Measurements from ENCODE around the gene CFAP97. TPM values are rescaled to one million over a fixed set of nuclear protein-coding genes. Genes with fewer than 3 reads are reported as not detected.

Gene CFAP97
- total and polyA plus RNA-seq, 7 donors: 3.0 to 20.3 (median 10.1) TPM

DNA sequence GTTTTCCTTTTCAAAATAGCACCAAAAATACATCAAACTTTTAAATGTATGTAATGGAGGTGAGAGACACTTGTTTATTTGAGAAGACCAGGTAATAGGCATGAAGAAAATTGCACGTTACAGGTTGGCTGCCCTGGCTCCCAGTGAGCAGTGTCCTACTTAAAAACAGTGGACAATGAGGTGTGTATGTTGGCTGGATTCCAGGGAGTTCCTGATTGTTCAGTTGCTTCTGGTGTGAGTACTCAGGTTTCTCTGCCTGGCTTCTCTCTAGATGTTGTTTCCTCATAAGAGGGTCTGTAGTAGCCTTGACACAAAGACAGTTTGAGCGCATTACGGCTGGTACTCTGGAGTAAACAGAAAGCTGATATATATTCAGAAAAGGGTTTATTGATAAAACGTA lies 35.0 kb upstream of the CFAP97 start:
- peaks cover 3% of the 10 kb centered on the region for H3K4me1 ChIP-seq
- no peaks in the 10 kb centered on the region for H3K9me3 ChIP-seq
- H3K4me3 ChIP-seq: no peak overlapping the region
- TF ChIP-seq, protein P1, sequence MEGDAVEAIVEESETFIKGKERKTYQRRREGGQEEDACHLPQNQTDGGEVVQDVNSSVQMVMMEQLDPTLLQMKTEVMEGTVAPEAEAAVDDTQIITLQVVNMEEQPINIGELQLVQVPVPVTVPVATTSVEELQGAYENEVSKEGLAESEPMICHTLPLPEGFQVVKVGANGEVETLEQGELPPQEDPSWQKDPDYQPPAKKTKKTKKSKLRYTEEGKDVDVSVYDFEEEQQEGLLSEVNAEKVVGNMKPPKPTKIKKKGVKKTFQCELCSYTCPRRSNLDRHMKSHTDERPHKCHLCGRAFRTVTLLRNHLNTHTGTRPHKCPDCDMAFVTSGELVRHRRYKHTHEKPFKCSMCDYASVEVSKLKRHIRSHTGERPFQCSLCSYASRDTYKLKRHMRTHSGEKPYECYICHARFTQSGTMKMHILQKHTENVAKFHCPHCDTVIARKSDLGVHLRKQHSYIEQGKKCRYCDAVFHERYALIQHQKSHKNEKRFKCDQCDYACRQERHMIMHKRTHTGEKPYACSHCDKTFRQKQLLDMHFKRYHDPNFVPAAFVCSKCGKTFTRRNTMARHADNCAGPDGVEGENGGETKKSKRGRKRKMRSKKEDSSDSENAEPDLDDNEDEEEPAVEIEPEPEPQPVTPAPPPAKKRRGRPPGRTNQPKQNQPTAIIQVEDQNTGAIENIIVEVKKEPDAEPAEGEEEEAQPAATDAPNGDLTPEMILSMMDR (IDR thresholded peaks at IDR 0.05): no peak
- H3K27me3 ChIP-seq (ENCODE audit: insufficient read depth in 3 of 3, low read length in 2 of 3): no peaks in the 10 kb centered on the region
- intact Hi-C loops (cut with DNase I): no loop called here
- DNase-seq (no peak), ATAC-seq (no peak)
- WGBS, 3 donors: 93 to 96% (median 96%) methylated on average over 4 of the region's 4 CpGs
- H3K36me3 ChIP-seq (ENCODE audit: insufficient read depth in 1 of 2, low read depth in 1 of 2): no peaks in the 10 kb centered on the region
- H3K27ac ChIP-seq: no peak overlapping the region

DNA sequence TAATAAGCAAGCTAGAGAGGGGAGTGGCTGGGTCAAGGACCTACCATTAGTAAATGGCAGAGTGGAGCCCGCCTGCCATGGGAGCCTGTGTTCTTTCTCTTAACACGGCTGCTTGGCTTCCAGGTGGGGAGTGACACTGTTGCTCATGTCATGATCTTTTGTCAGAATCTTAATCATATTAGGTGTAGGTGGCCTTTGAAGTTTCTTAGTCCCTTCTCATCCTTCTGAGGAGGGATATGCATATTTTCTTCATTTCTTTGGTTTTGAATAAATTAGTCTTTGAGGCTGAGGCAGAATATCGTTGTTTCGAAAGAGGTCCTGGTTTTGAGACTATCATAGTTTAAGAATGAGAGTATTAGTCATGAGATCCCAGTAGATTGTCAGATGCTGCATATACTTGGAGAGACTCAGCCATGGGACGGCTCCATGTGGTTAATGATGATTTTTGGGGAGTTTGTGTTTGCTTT lies 34.4 kb upstream of the CFAP97 start:
- intact Hi-C loops (cut with DNase I): no loop called here
- Histone ChIP-seq H3K27ac (no peak overlapping the region), H3K9me3 (no peaks in the 10 kb centered on the region), H3K4me3 (no peak overlapping the region), H3K27me3 (ENCODE audit: insufficient read depth in 3 of 3, low read length in 2 of 3) (no peaks in the 10 kb centered on the region), H3K36me3 (ENCODE audit: insufficient read depth in 1 of 2, low read depth in 1 of 2) (no peaks in the 10 kb centered on the region), H3K4me1 (peaks cover 3% of the 10 kb centered on the region)
- TF ChIP-seq, protein P1 (IDR thresholded peaks at IDR 0.05): no peak
- ATAC-seq: no peak
- no peak for DNase-seq
- WGBS, 3 donors: 95 to 96% (median 96%) methylated on average over 5 of the region's 5 CpGs

DNA sequence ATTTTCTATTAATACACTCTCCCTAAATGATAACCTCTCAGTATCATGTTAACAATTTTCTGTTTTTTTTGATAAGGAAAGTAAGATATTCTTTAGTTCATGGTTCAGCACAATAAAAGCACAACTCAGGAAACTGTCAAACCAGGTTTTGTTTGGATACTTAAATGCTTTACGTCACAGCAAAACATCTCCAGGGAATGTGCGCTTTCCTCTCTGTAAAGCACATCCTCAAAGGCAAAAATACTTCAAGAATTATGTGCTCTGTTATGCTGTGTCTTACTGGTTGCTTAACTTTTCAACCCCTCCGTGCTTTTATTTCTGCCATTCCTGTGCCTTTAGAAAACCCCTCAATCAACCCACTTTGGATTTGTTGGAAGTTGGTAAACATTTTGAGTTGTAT lies 33.4 kb upstream of the CFAP97 start:
- DNase-seq: no peak
- intact Hi-C loops (cut with DNase I): no loop called here
- Histone ChIP-seq H3K4me3 (no peak overlapping the region), H3K9me3 (no peaks in the 10 kb centered on the region), H3K4me1 (peaks cover 3% of the 10 kb centered on the region), H3K27me3 (ENCODE audit: insufficient read depth in 3 of 3, low read length in 2 of 3) (no peaks in the 10 kb centered on the region), H3K36me3 (ENCODE audit: insufficient read depth in 1 of 2, low read depth in 1 of 2) (no peaks in the 10 kb centered on the region), H3K27ac (no peak overlapping the region)
- WGBS, 3 donors: 70 to 82% (median 73%) methylated on average over 3 of the region's 3 CpGs
- no peak for ATAC-seq
- TF ChIP-seq, protein P1 (IDR thresholded peaks at IDR 0.05): no peak

DNA sequence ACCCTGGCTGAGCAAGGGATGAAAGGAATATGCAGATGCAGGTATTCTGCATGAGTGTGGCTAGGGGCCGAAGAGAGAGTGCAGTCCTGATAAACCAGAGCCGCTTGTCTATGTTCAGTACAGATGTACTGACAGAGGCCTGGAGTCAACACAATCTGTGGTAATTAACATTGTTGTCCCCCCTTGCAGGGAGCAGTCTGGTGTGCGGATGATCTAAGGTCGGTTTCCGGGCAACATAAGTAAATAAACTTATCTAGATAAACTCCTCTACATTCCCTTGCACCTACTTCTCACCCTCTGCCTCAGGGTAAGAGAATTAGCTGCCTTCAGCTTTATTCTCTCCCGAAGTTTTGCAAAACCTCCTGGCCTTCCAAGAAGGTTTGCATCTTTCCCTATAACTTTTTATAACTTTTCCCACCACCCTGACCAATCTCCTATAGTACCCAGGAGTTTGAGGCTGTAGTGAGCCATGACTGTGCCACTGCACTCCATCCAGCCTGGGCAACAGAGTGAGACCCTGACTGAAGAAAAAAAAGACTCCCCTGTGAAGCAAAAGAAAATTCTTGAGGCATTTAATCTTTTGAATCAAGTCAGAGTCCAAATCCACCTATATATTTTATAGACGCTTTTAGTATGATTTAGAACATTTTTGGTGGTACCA lies 32.2 kb upstream of the CFAP97 start:
- 66 to 78% (median 76%) methylated on average over 7 of the region's 7 CpGs for WGBS, 3 donors
- intact Hi-C loops (cut with DNase I): no loop called here
- TF ChIP-seq, protein P1 (IDR thresholded peaks at IDR 0.05): no peak
- no peaks in the 10 kb centered on the region for H3K9me3 ChIP-seq
- peaks cover 3% of the 10 kb centered on the region for H3K4me1 ChIP-seq
- H3K4me3 ChIP-seq: no peak overlapping the region
- DNase-seq (no peak), ATAC-seq (no peak)
- H3K27me3 ChIP-seq (ENCODE audit: insufficient read depth in 3 of 3, low read length in 2 of 3): no peaks in the 10 kb centered on the region
- no peaks in the 10 kb centered on the region for H3K36me3 ChIP-seq (ENCODE audit: insufficient read depth in 1 of 2, low read depth in 1 of 2)
- H3K27ac ChIP-seq: no peak overlapping the region

All from psoas muscle (tissue), 8 donors.